ENCODE measurements around the gene FBXO47. TPM values are rescaled to one million over a fixed set of nuclear protein-coding genes. Genes with fewer than 3 reads are reported as not detected.
"Not testable (repeated sequence)": the region's sequence is repeated elsewhere in the genome, so short reads cannot be mapped to it uniquely, and the experiment has no call there.

The FBXO47 gene
- total and polyA plus RNA-seq, 10 of the 15 experiments (the other 5 are each of a cell fraction or from before 2014, with no cell fraction given): 0.04 to 0.06 (median 0.06) TPM; not detected in 7

- H3K27ac ChIP-seq (ENCODE audit: control insufficient read depth, insufficient read depth); H3K9ac ChIP-seq (ENCODE audit: control insufficient read depth, insufficient read depth, low read length); DNase-seq (ENCODE audit: low read depth, low spot score); H3K4me1 ChIP-seq (ENCODE audit: control insufficient read depth, insufficient read depth, low read length); in situ Hi-C loops (cut with MboI); SMC1A ChIA-PET (ENCODE audit: uncharacterized antibody, unreplicated experiment); H2AFZ ChIP-seq (ENCODE audit: control insufficient read depth, low read depth, low read length); H3K4me2 ChIP-seq (ENCODE audit: control insufficient read depth, insufficient read depth); RAD21 ChIA-PET (ENCODE audit: unreplicated experiment); H3K9me3 ChIP-seq (replicated peaks; ENCODE audit: control insufficient read depth, insufficient read depth, low read length); ATAC-seq; FAIRE-seq; H4K20me1 ChIP-seq (ENCODE audit: control insufficient read depth, insufficient read depth); intact Hi-C loops (cut with micrococcal nuclease; ENCODE audit: unreplicated experiment); H3K36me3 ChIP-seq (ENCODE audit: control insufficient read depth in 2 of 2, insufficient read depth in 2 of 2, low read length in 1 of 2); H3K79me2 ChIP-seq (ENCODE audit: control insufficient read depth, insufficient read depth, low read length); H3K4me3 ChIP-seq; CTCF ChIA-PET; POLR2A ChIA-PET; BruUV-seq (replicated peaks); H3K27me3 ChIP-seq (replicated peaks in 1 of 2; ENCODE audit: control insufficient read depth in 2 of 2, insufficient read depth in 2 of 2, low read length in 1 of 2): not testable (repeated sequence)
- WGBS (ENCODE audit: insufficient coverage, insufficient replicate concordance, low lambda C conversion rate, missing lambda C conversion rate): 86% methylated on average over 17 of the region's 36 CpGs
Measured at GRCh38 chr17:38930782-38931181, 36.4 kb downstream of the FBXO47 start.

- no peak overlapping the region for H3K9ac ChIP-seq (ENCODE audit: control insufficient read depth, insufficient read depth, low read length)
- intact Hi-C loops (cut with micrococcal nuclease; ENCODE audit: unreplicated experiment): no loop called here
- H2AFZ ChIP-seq (ENCODE audit: control insufficient read depth, low read depth, low read length): no peak overlapping the region
- FAIRE-seq (peak; percentile 62), DNase-seq (ENCODE audit: low read depth, low spot score) (no peak), ATAC-seq (peak; percentile 79)
- H3K36me3 ChIP-seq (ENCODE audit: control insufficient read depth in 2 of 2, insufficient read depth in 2 of 2, low read length in 1 of 2): no peaks in the 10 kb centered on the region; a peak in 1 of 4 replicates
- 33% methylated on average over 2 of the region's 2 CpGs for WGBS (ENCODE audit: insufficient coverage, insufficient replicate concordance, low lambda C conversion rate, missing lambda C conversion rate)
- ChIA-PET CTCF (interaction anchor here (0.9 to 3.9 kb wide), 3 partner anchors 44 to 318 kb away, joined by 3 to 14 read pairs (median 4); no protein-coding TSS in a partner anchor), POLR2A (no interaction called here), SMC1A (ENCODE audit: uncharacterized antibody, unreplicated experiment) (interaction anchor here (0.8 to 1.4 kb wide), 3 partner anchors 37 to 129 kb away, joined by 3 to 5 read pairs (median 3); no protein-coding TSS in a partner anchor), RAD21 (ENCODE audit: unreplicated experiment) (interaction anchor here (0.7 to 2.4 kb wide), 3 partner anchors 54 to 57 kb away, joined by 3 to 6 read pairs (median 5); no protein-coding TSS in a partner anchor)
- no peak overlapping the region for H3K27ac ChIP-seq (ENCODE audit: control insufficient read depth, insufficient read depth)
- no peak overlapping the region for H3K4me2 ChIP-seq (ENCODE audit: control insufficient read depth, insufficient read depth)
- BruUV-seq (replicated peaks): no TSS peak
- H4K20me1 ChIP-seq (ENCODE audit: control insufficient read depth, insufficient read depth): no peaks in the 10 kb centered on the region; the same call in 1 of the 2 replicates
- no peaks in the 10 kb centered on the region for H3K27me3 ChIP-seq (replicated peaks in 1 of 2; ENCODE audit: control insufficient read depth in 2 of 2, insufficient read depth in 2 of 2, low read length in 1 of 2)
- peaks cover 3% of the 10 kb centered on the region for H3K4me1 ChIP-seq (ENCODE audit: control insufficient read depth, insufficient read depth, low read length)
- no peaks in the 10 kb centered on the region for H3K79me2 ChIP-seq (ENCODE audit: control insufficient read depth, insufficient read depth, low read length)
- H3K9me3 ChIP-seq (replicated peaks; ENCODE audit: control insufficient read depth, insufficient read depth, low read length): no peaks in the 10 kb centered on the region
- H3K4me3 ChIP-seq: no peak overlapping the region
- in situ Hi-C loops (cut with MboI): no loop called here
- no peak for TF ChIP-seq RBBP5 (conservative IDR thresholded peaks at IDR 0.05)
- TF ChIP-seq SUZ12 (IDR thresholded peaks at IDR 0.05; ENCODE audit: unreplicated experiment): no peak
- TF ChIP-seq PKNOX1 (IDR thresholded peaks at IDR 0.05): 0 out of 2 replicates have a peak, but pooled peaks have one; percentile 47
- TF ChIP-seq BRCA1 (IDR thresholded peaks at IDR 0.05; ENCODE audit: low read depth, low read length): no peak
- TF ChIP-seq TBL1XR1 (IDR thresholded peaks at IDR 0.05; ENCODE audit: low read depth, low read length): no peak
- no peak for TF ChIP-seq SRF (IDR thresholded peaks at IDR 0.05; ENCODE audit: low read depth in 2 of 2, low read length in 2 of 2)
- TF ChIP-seq NFIC (IDR thresholded peaks at IDR 0.05; ENCODE audit: low read depth, low read length): peak; percentile 61; the same call in 1 of the 2 replicates
- no peak for TF ChIP-seq MEF2B (IDR thresholded peaks at IDR 0.05; ENCODE audit: partially characterized antibody, poor library complexity, severe bottlenecking)
- TF ChIP-seq CEBPB (IDR thresholded peaks at IDR 0.05; ENCODE audit: borderline replicate concordance in 1 of 2, low read depth in 2 of 2, low read length in 2 of 2): no peak
- TF ChIP-seq ZBTB4 (CRISPR knock-in tag; IDR thresholded peaks at IDR 0.05): no peak
- peak; percentile 32; the same call in 1 of the 2 replicates for TF ChIP-seq CBFB (IDR thresholded peaks at IDR 0.05; ENCODE audit: low read depth)
- no peak for TF ChIP-seq TCF12 (IDR thresholded peaks at IDR 0.05; ENCODE audit: low read depth, low read length)
Measured at GRCh38 chr17:38926293-38927070, 40.7 kb downstream of the FBXO47 start.
